Heart right ventricle (tissue), 16 donors: ENCODE results near the gene MAD2L2. TPM values are rescaled to one million over a fixed set of nuclear protein-coding genes. Genes with fewer than 3 reads are reported as not detected.

Source experiments
- ATAC-seq, 8 donors: fragments of 200-7000 bp; cut with Tn5 transposase; one replicate each; pipeline ENCODE4 v1.9.1; 2020; ENCODE audit warnings: mild to moderate bottlenecking in 8 of 8, moderate library complexity in 8 of 8, moderate number of reproducible peaks in 1 of 8
- DNase-seq, 2 donors: peaks; one replicate each; pipeline ENCODE4 v3.0.0-alpha.2; 2020
- H3K27ac ChIP-seq, 10 donors: fragments of 200-600 bp; sonication (generic) in 2 of 10; one replicate each; pipeline versions ENCODE4 v1.5.0 to v1.8.0; 2020 to 2022; ENCODE audit warnings: mild to moderate bottlenecking in 3 of 10
- H3K27me3 ChIP-seq, 7 donors: fragments of 200-600 bp; one replicate each; pipeline ENCODE4 v1.8.0; 2021 to 2022; ENCODE audit warnings: mild to moderate bottlenecking in 2 of 7
- H3K36me3 ChIP-seq, 9 donors: fragments of 200-600 bp; sonication (generic) in 1 of 9; one replicate each; pipeline versions ENCODE4 v1.5.0 to v1.8.0; 2020 to 2022; ENCODE audit warnings: mild to moderate bottlenecking in 2 of 9
- H3K4me1 ChIP-seq, 9 donors: fragments of 200-600 bp; sonication (generic) in 1 of 9; one replicate each; pipeline versions ENCODE4 v1.5.0 to v1.8.0; 2020 to 2022; ENCODE audit warnings: mild to moderate bottlenecking in 4 of 9
- H3K4me3 ChIP-seq, 10 donors: fragments of 200-600 bp; sonication (generic) in 2 of 10; one replicate each; pipeline versions ENCODE4 v1.5.0 to v1.8.0; 2020 to 2022; ENCODE audit warnings: mild to moderate bottlenecking in 7 of 10, moderate library complexity in 2 of 10
- H3K9me3 ChIP-seq, 11 donors: fragments of 200-600 bp in 10 of 11; sonication (generic) in 2 of 11; one replicate each; pipeline versions ENCODE4 v1.5.0 to v1.8.0; 2013 to 2022; ENCODE audit warnings: mild to moderate bottlenecking in 2 of 11, control low read depth in 1 of 11, moderate library complexity in 1 of 11
- CTCF ChIP-seq, 9 donors: fragments of 200-600 bp; sonication (generic) in 2 of 9; IDR thresholded peaks; one replicate each; pipeline versions ENCODE4 v1.5.0 to v1.8.0; 2021 to 2022; ENCODE audit warnings: antibody characterized with exemption in 9 of 9, mild to moderate bottlenecking in 5 of 9, moderate library complexity in 1 of 9
- WGBS, 2 donors: extraction: QIAGEN DNeasy Blood & Tissue Kit; methylation state at CpG; one replicate each; pipeline ENCODE4 v1.1.7; 2013; ENCODE audit warnings: inconsistent platforms in 1 of 2; 5-methylcytosine and 5-hydroxymethylcytosine counted together
- intact Hi-C, 10 donors: fragments of 100-400 bp; cut with DNase I; formaldehyde crosslinking; loops; one replicate each; pipeline versions ENCODE4 v1.11.1 to v1.14.2; 2022
- polyA plus RNA-seq, 2 donors: library from polyadenylated mRNA; stranded (reverse); fragments of 200-250 nt; gene quantifications; one replicate each; pipeline ENCODE4 v1.2.3, GENCODE V29; 2013
- total RNA-seq, 10 donors: library from RNA; stranded (reverse); fragmentation: NEBNext Ultra II Directional in 3 of 10; extraction: Animal tissue kit (Norgen Biotek cat#: 25700) in 3 of 10; gene quantifications; one replicate each; pipeline versions ENCODE4 v1.2.1 to v1.2.4, GENCODE V29; 2021 to 2023
- donor health status: Arrhythmogenic right ventricular cardiomyopathy.
- donor health status: ischemic (EF 13 %, LVEDD 7.1; RV severe dilation, severe dysfunction).
- donor health status: healthy with polysubstance abuse.
- donor health status: DM: no; HTN: yes; CAD: no.
- donor health status: DM: no; HTN: no; CAD: no.
- donor health status: ischemic (EF 25% LVEDD 6.9; RV normal size, moderate dysfunction).
- donor health status: ischemic (EF 25% LVEDD 5.7; RV mildly dilated, moderate dysfunction).
- donor health status: healthy.
- donor health status: DM: yes; HTN: yes; CAD: no.
- donor health status: Ischemic cardiomyopathy.
- donor health status: ischemic (EF 35%, LVEDD 5.7; RV mildly dilated, moderate dysfunction).
- donor health status: nonischemic (EF 11% LVEDD 7.7; RV severe dilation, severe dysfunction).
- donor health status: DM: yes; HTN: yes; CAD: no.
- donor health status: PGD.
- donor health status: ischemic (EF 29% LVEDD 5.4; RV normal size, mild dysfunction).
- donor health status: nonischemic (EF 23%, LVEDD 6.1; RV moderate dilation, normal function).

MAD2L2 gene
- total and polyA plus RNA-seq, 12 donors = 10.9 to 59.0 (median 17.0) TPM

- Histone ChIP-seq H3K9me3 (no peaks in the 10 kb centered on the region), H3K27me3 (peaks cover 0 to 74% (median 45%) of the 10 kb centered on the region in 7 donors), H3K36me3 (no peaks in the 10 kb centered on the region), H3K4me1 (no peaks in the 10 kb centered on the region), H3K4me3 (no peak overlapping the region), H3K27ac (no peak overlapping the region)
- intact Hi-C loops = loop anchor here in 2 of 10 donors (10.0 kb wide), 2 partner anchors 84 to 144 kb away; no protein-coding TSS in a partner anchor
- no peak for ATAC-seq
- no peak for DNase-seq
- 93 to 94% methylated on average over 7 of the region's 7 CpGs for WGBS, 2 donors
- TF ChIP-seq CTCF (IDR thresholded peaks at IDR 0.05) = no peak
Observed at GRCh38 chr1:11628767-11629166, 52.2 kb downstream of the MAD2L2 start.

DNA sequence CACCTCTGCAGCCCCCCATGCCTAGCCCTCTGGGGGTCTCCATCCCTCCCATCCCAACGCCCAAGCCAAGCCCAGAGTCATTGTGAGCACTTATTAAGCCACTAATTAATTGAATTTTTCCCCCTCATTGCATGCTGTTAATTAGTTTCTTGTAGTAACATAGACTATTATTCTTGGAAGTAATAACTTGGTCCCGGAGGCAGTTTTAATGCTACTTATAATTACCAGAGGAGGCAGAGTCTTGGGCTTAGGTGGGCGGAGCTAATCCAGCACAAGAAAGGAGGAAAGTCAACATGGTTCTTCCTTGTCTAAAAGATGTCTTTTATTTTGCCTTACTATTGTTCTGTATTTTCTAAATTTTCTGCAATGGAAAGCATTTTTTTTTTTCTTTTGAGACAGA, 54.4 kb downstream of the MAD2L2 start:
- Histone ChIP-seq H3K27me3 (peaks cover 0 to 72% (median 36%) of the 10 kb centered on the region in 7 donors), H3K4me1 (no peaks in the 10 kb centered on the region), H3K27ac (no peak overlapping the region), H3K9me3 (no peaks in the 10 kb centered on the region), H3K36me3 (no peaks in the 10 kb centered on the region), H3K4me3 (no peak overlapping the region)
- no peak for DNase-seq
- intact Hi-C loops = loop anchor here in 2 of 10 donors (10.0 kb wide), 2 partner anchors 82 to 142 kb away; no protein-coding TSS in a partner anchor
- no peak for ATAC-seq
- WGBS, 2 donors = 69 to 71% methylated on average over 3 of the region's 3 CpGs
- TF ChIP-seq CTCF (IDR thresholded peaks at IDR 0.05) = no peak

Other genes starting within 250 kb of the MAD2L2 start
- gene DISP3, start 202.0 kb downstream of the MAD2L2 start, total RNA-seq = under 1 TPM in 6 of 10 donors, not detected in 4; 0.05 to 0.21 (median 0.10) TPM
- gene DISP3, start 202.0 kb downstream of the MAD2L2 start, polyA plus RNA-seq = under 1 TPM in 1 of 2 donors, not detected in 1; 0.22 TPM
- gene FBXO2, start 26.7 kb downstream of the MAD2L2 start, total RNA-seq = 1 to 10 TPM in 9 of 10 donors, under 1 TPM in 1; 0.70 to 5.5 (median 1.7) TPM
- gene FBXO2, start 26.7 kb downstream of the MAD2L2 start, polyA plus RNA-seq = 1 to 10 TPM; 2.7 to 5.3 TPM
- gene FBXO44, start 26.3 kb downstream of the MAD2L2 start, total RNA-seq = 10 to 100 TPM; 10.1 to 17.7 (median 15.8) TPM
- gene FBXO44, start 26.3 kb downstream of the MAD2L2 start, polyA plus RNA-seq = 10 to 100 TPM; 14.6 to 28.2 TPM
- gene FBXO6, start 16.9 kb downstream of the MAD2L2 start, total RNA-seq = 10 to 100 TPM in 1 of 10 donors, 1 to 10 TPM in 9; 4.8 to 21.7 (median 7.9) TPM
- 10 to 100 TPM in 1 of 2 donors, 1 to 10 TPM in 1; 6.0 to 12.9 TPM for gene FBXO6, start 16.9 kb downstream of the MAD2L2 start, polyA plus RNA-seq
- gene DRAXIN, start 10.6 kb upstream of the MAD2L2 start, total RNA-seq = under 1 TPM in 8 of 10 donors, not detected in 2; 0.05 to 0.18 (median 0.12) TPM
- gene DRAXIN, start 10.6 kb upstream of the MAD2L2 start, polyA plus RNA-seq = under 1 TPM; 0.01 to 0.07 TPM
- 10 to 100 TPM; 12.9 to 37.9 (median 16.9) TPM for gene AGTRAP, start 55.0 kb upstream of the MAD2L2 start, total RNA-seq
- 10 to 100 TPM; 21.4 to 96.7 TPM for gene AGTRAP, start 55.0 kb upstream of the MAD2L2 start, polyA plus RNA-seq
- gene C1orf167, start 81.0 kb upstream of the MAD2L2 start, total RNA-seq = 10 to 100 TPM in 1 of 10 donors, 1 to 10 TPM in 9; 2.4 to 12.8 (median 5.1) TPM
- 1 to 10 TPM; 7.5 to 9.0 TPM for gene C1orf167, start 81.0 kb upstream of the MAD2L2 start, polyA plus RNA-seq
- 10 to 100 TPM; 28.8 to 75.8 (median 40.5) TPM for gene MTHFR, start 124.8 kb upstream of the MAD2L2 start, total RNA-seq
- gene MTHFR, start 124.8 kb upstream of the MAD2L2 start, polyA plus RNA-seq = 10 to 100 TPM; 17.7 to 24.3 TPM
- gene CLCN6, start 125.0 kb upstream of the MAD2L2 start, total RNA-seq = 10 to 100 TPM; 13.3 to 20.9 (median 16.9) TPM
- gene CLCN6, start 125.0 kb upstream of the MAD2L2 start, polyA plus RNA-seq = 10 to 100 TPM in 1 of 2 donors, 1 to 10 TPM in 1; 9.1 to 13.8 TPM
- 1,000 to 10,000 TPM in 2 of 10 donors, 100 to 1,000 TPM in 5, 10 to 100 TPM in 2, 1 to 10 TPM in 1; 5.8 to 2,762 (median 663) TPM for gene NPPA, start 166.6 kb upstream of the MAD2L2 start, total RNA-seq
- 1,000 to 10,000 TPM in 1 of 2 donors, 10 to 100 TPM in 1; 16.4 to 2,201 TPM for gene NPPA, start 166.6 kb upstream of the MAD2L2 start, polyA plus RNA-seq
- gene NPPB, start 177.8 kb upstream of the MAD2L2 start, total RNA-seq = 1,000 to 10,000 TPM in 1 of 10 donors, 100 to 1,000 TPM in 5, 10 to 100 TPM in 1, 1 to 10 TPM in 3; 1.1 to 4,616 (median 291) TPM
- over 10,000 TPM in 1 of 2 donors, 10 to 100 TPM in 1; 46.2 to 15,996 TPM for gene NPPB, start 177.8 kb upstream of the MAD2L2 start, polyA plus RNA-seq
- gene KIAA2013, start 245.3 kb upstream of the MAD2L2 start, total RNA-seq = 10 to 100 TPM; 35.5 to 47.8 (median 39.0) TPM
- 10 to 100 TPM; 23.3 to 44.7 TPM for gene KIAA2013, start 245.3 kb upstream of the MAD2L2 start, polyA plus RNA-seq